GM12878 (cell line): ENCODE data around the gene MAGI1. TPM values are rescaled to one million over a fixed set of nuclear protein-coding genes. Genes with fewer than 3 reads are reported as not detected.

Experiments used
- ATAC-seq: fragments of 200-7000 bp; cut with Tn5 transposase; 3 replicates; pipeline ENCODE4 v1.9.1; 2020; ENCODE audit warnings: mild to moderate bottlenecking, moderate library complexity
- BruUV-seq: library from RNA; stranded (reverse); fragments of 400-500 nt; replicated peaks from 2 replicates; lab custom pipeline; 2021; lab: Mats Ljungman, UMichigan
- CTCF ChIA-PET: fragments of 300-600 bp; sonication (Branson Sonifier 250); formaldehyde crosslinking; extraction: SDS; loops from one replicate; lab custom pipeline; 2021; ENCODE audit warnings: inconsistent platforms; lab: Yijun Ruan, JAX
- POLR2A ChIA-PET: fragments of 350-600 bp; formaldehyde crosslinking; extraction: SDS; loops from one replicate; lab custom pipeline; 2021; ENCODE audit warnings: inconsistent platforms; lab: Charles Lee
- RAD21 ChIA-PET: fragments of 300-600 bp; sonication (Branson Sonifier 250); formaldehyde crosslinking; loops from one replicate; lab custom pipeline; 2023; ENCODE audit warnings: antibody characterized with exemption; ENCODE audit not compliant: unreplicated experiment; lab: Charles Lee
- SMC1A ChIA-PET: fragments of 300-600 bp; sonication (Branson Sonifier 250); formaldehyde crosslinking; loops from one replicate; lab custom pipeline; 2023; ENCODE audit not compliant: unreplicated experiment, uncharacterized antibody; lab: Charles Lee
- DNase-seq: peaks from one replicate; pipeline ENCODE4 v3.0.0-alpha.2; 2011; ENCODE audit warnings: low read depth, low spot score
- FAIRE-seq: peaks from 3 replicates; lab custom pipeline; 2011; peaks lifted over from hg19 to GRCh38; lab: Jason Lieb, UNC
- H2AFZ ChIP-seq: 2 replicates; pipeline ENCODE4 v1.6.0; 2011; ENCODE audit warnings: low read depth, low read length, control low read depth; ENCODE audit not compliant: control insufficient read depth
- H3K27ac ChIP-seq: 2 replicates; pipeline ENCODE4 v1.5.1; 2011; ENCODE audit warnings: control low read depth; ENCODE audit not compliant: control insufficient read depth, insufficient read depth
- H3K27me3 ChIP-seq, 2 experiments: replicated peaks in 1 of 2; 2 replicates each; pipeline versions ENCODE4 v1.6.0 to v1.6.1; 2011; ENCODE audit warnings: low read length in 1 of 2; ENCODE audit not compliant: control insufficient read depth in 2 of 2, insufficient read depth in 2 of 2
- H3K36me3 ChIP-seq, 2 experiments: 2 replicates each; pipeline ENCODE4 v1.5.1; 2011; ENCODE audit warnings: low read length in 1 of 2; ENCODE audit not compliant: control insufficient read depth in 2 of 2, insufficient read depth in 2 of 2
- H3K4me1 ChIP-seq: 2 replicates; pipeline ENCODE4 v1.6.1; 2011; ENCODE audit warnings: mild to moderate bottlenecking, low read length, moderate library complexity, mixed read lengths; ENCODE audit not compliant: control insufficient read depth, insufficient read depth
- H3K4me2 ChIP-seq: 2 replicates; pipeline ENCODE4 v1.6.0; 2011; ENCODE audit warnings: control low read depth; ENCODE audit not compliant: control insufficient read depth, insufficient read depth
- H3K4me3 ChIP-seq: fragments of 200-600 bp; sonication (generic); 2 replicates; pipeline ENCODE4 v1.5.1; 2016
- H3K79me2 ChIP-seq: 2 replicates; pipeline ENCODE4 v1.6.0; 2011; ENCODE audit warnings: low read length; ENCODE audit not compliant: control insufficient read depth, insufficient read depth
- H3K9ac ChIP-seq: 2 replicates; pipeline ENCODE4 v1.8.0; 2011; ENCODE audit warnings: low read length, control low read depth, mixed read lengths; ENCODE audit not compliant: control insufficient read depth, insufficient read depth
- H3K9me3 ChIP-seq: replicated peaks from 3 replicates; pipeline ENCODE4 v1.5.1; 2011; ENCODE audit warnings: mild to moderate bottlenecking, low read length; ENCODE audit not compliant: control insufficient read depth, insufficient read depth
- H4K20me1 ChIP-seq: 2 replicates; pipeline ENCODE4 v1.6.0; 2011; ENCODE audit not compliant: control insufficient read depth, insufficient read depth
- CBX5 ChIP-seq: sonication (generic); IDR thresholded peaks from 2 replicates; pipeline ENCODE4 v1.6.1; 2016; ENCODE audit warnings: low read depth, moderate library complexity, mild to moderate bottlenecking, inconsistent platforms
- CEBPB ChIP-seq, 2 experiments: fragments of 150-350 bp in 1 of 2; IDR thresholded peaks; 2 replicates each; pipeline ENCODE4 v1.6.1; 2012 to 2014; ENCODE audit warnings: low read depth in 2 of 2, low read length in 2 of 2, borderline replicate concordance in 1 of 2, inconsistent platforms in 1 of 2
- EED ChIP-seq: sonication (generic); IDR thresholded peaks from 2 replicates; pipeline ENCODE4 v1.6.1; 2016; ENCODE audit warnings: antibody characterized with exemption, low read depth
- ETV6 ChIP-seq, 2 experiments: fragments of 450-650 bp in 1 of 2; IDR thresholded peaks in 1 of 2; conservative IDR thresholded peaks in 1 of 2; 2 replicates each; pipeline ENCODE4 v1.6.1; 2014; ENCODE audit warnings: antibody characterized with exemption in 1 of 2, borderline replicate concordance in 1 of 2, low read depth in 1 of 2, mild to moderate bottlenecking in 1 of 2, moderate library complexity in 1 of 2
- FOS ChIP-seq: IDR thresholded peaks from 3 replicates; pipeline ENCODE4 v1.6.1; 2011; ENCODE audit warnings: borderline replicate concordance; ENCODE audit not compliant: insufficient read length; ENCODE audit errors: extremely low read depth
- GATAD2B ChIP-seq: fragments of 450-650 bp; conservative IDR thresholded peaks from 2 replicates; pipeline ENCODE4 v1.6.1; 2017; ENCODE audit warnings: low read depth, mild to moderate bottlenecking, moderate library complexity
- HDGF ChIP-seq: fragments of 450-650 bp; IDR thresholded peaks from 2 replicates; pipeline ENCODE4 v1.6.1; 2016; ENCODE audit warnings: antibody characterized with exemption
- PAX8 ChIP-seq: fragments of 450-650 bp; IDR thresholded peaks from 2 replicates; pipeline ENCODE4 v1.6.1; 2017; ENCODE audit warnings: mild to moderate bottlenecking, moderate library complexity
- POLR2AphosphoS2 ChIP-seq: IDR thresholded peaks from 2 replicates; pipeline ENCODE4 v1.6.1; 2011; ENCODE audit warnings: low read depth, mild to moderate bottlenecking, low read length, improper control_type of control experiment, moderate library complexity
- RFX5 ChIP-seq: IDR thresholded peaks from 2 replicates; pipeline ENCODE4 v1.6.1; 2011; ENCODE audit warnings: low read depth, low read length, improper control_type of control experiment
- SMC3 ChIP-seq: IDR thresholded peaks from 2 replicates; pipeline ENCODE4 v1.6.1; 2011; ENCODE audit warnings: low read length, improper control_type of control experiment, borderline replicate concordance
- TCF3 ChIP-seq: IDR thresholded peaks from 2 replicates; pipeline ENCODE4 v1.6.1; 2012; ENCODE audit warnings: low read depth, mild to moderate bottlenecking, low read length, borderline replicate concordance; ENCODE audit not compliant: insufficient read depth
- TCF7 ChIP-seq: IDR thresholded peaks from 2 replicates; pipeline ENCODE4 v1.6.1; 2014; ENCODE audit warnings: antibody characterized with exemption, borderline replicate concordance
- USF2 ChIP-seq: IDR thresholded peaks from 2 replicates; pipeline ENCODE4 v1.6.1; 2011; ENCODE audit warnings: low read depth, low read length, improper control_type of control experiment, borderline replicate concordance
- ZBTB4 ChIP-seq: fragments of 450-650 bp; formaldehyde crosslinking; IDR thresholded peaks from 2 replicates; pipeline ENCODE4 v1.4.0; 2022; ENCODE audit warnings: mild to moderate bottlenecking, moderate library complexity
- WGBS: methylation state at CpG from one replicate; pipeline ENCODE4 v1.1.6; 2016; ENCODE audit warnings: low lambda C conversion rate; ENCODE audit not compliant: insufficient replicate concordance, insufficient coverage; ENCODE audit errors: missing lambda C conversion rate; 5-methylcytosine and 5-hydroxymethylcytosine counted together
- in situ Hi-C: fragments of 300-500 bp; cut with MboI; formaldehyde crosslinking; loops from 9 replicates; pipeline ENCODE4 v1.14.3; 2018; ENCODE audit warnings: mixed read lengths
- intact Hi-C: fragments of 100-400 bp; cut with micrococcal nuclease; formaldehyde crosslinking; loops from one replicate; pipeline ENCODE4 v1.14.2; 2022; ENCODE audit not compliant: unreplicated experiment
- polyA plus RNA-seq, 11 experiments: library from polyadenylated mRNA; depleted of rRNA in 4 of 11; unstranded in 6 of 11; stranded (reverse) in 5 of 11; fragments of >200 nt; fragmentation: Nextera tagmentation in 4 of 11; fragmentation: Illumina TruSeq in 1 of 11; extraction: Ambion mirVana in 4 of 11; extraction: Trizol in 1 of 11; gene quantifications; 1 replicate in 1 of 11; 2 replicates in 10 of 11; pipeline versions ENCODE4 v1.2.1 to v1.2.3, GENCODE V29; 2011 to 2016; ENCODE audit warnings: inconsistent platforms in 2 of 11, missing spikeins in 2 of 11, low read depth in 1 of 11
- total RNA-seq, 4 experiments: library from RNA; depleted of rRNA in 3 of 4; stranded (reverse); fragments of >200 nt in 3 of 4; fragmentation: Illumina TruSeq in 1 of 4; extraction: Trizol in 1 of 4; gene quantifications; 2 replicates each; pipeline versions ENCODE4 v1.2.1 to v1.2.3, GENCODE V29; 2013 to 2021

MAGI1 gene
- total and polyA plus RNA-seq, 10 of the 15 experiments (the other 5 are each of a cell fraction or from before 2014, with no cell fraction given) = 0.02 to 3.3 (median 0.29) TPM; not detected in 1

GRCh38 chr3:65833761-65834505 is 204.8 kb downstream of the MAGI1 start:
- no peak for FAIRE-seq
- ChIA-PET SMC1A (interaction anchor here (1.3 kb wide), 1 partner anchor 14 kb away, joined by 3 read pairs; no protein-coding TSS in a partner anchor), CTCF (interaction anchor here (0.7 to 1.5 kb wide), 4 partner anchors 11 to 51 kb away, joined by 3 to 4 read pairs (median 3); no protein-coding TSS in a partner anchor), POLR2A (no interaction called here), RAD21 (no interaction called here)
- BruUV-seq = no TSS peak
- intact Hi-C loops (loop anchor here (1.0 kb wide), 1 partner anchor 31 kb away; no protein-coding TSS in a partner anchor), in situ Hi-C loops (no loop called here)
- Histone ChIP-seq H3K36me3 (no peaks in the 10 kb centered on the region), H3K4me1 (peaks cover 11% of the 10 kb centered on the region), H3K4me2 (peak overlapping the region; percentile 38; the same call in 1 of the 2 replicates), H3K79me2 (no peaks in the 10 kb centered on the region), H4K20me1 (no peaks in the 10 kb centered on the region), H2AFZ (no peak overlapping the region), H3K27me3 (no peaks in the 10 kb centered on the region), H3K4me3 (no peak overlapping the region), H3K27ac (no peak overlapping the region), H3K9me3 (no peaks in the 10 kb centered on the region; the same call in 2 of the 3 replicates), H3K9ac (no peak overlapping the region)
- no peak for DNase-seq
- 0% methylated on average over 2 of the region's 2 CpGs for WGBS
- no peak for TF ChIP-seq ETV6 (conservative IDR thresholded peaks at IDR 0.05 in 1 of 2, IDR thresholded peaks at IDR 0.05 in 1 of 2; ENCODE audit: borderline replicate concordance in 1 of 2, low read depth in 1 of 2)
- TF ChIP-seq TCF3 = no peak
- no peak for TF ChIP-seq PAX8
- no peak for TF ChIP-seq CBX5
- no peak for TF ChIP-seq EED
- no peak for TF ChIP-seq POLR2AphosphoS2
- no peak for TF ChIP-seq GATAD2B
- no peak for TF ChIP-seq FOS
- no peak for TF ChIP-seq HDGF
- no peak for TF ChIP-seq USF2
- TF ChIP-seq ZBTB4 (CRISPR knock-in tag) = no peak
- no peak for TF ChIP-seq CEBPB (IDR thresholded peaks at IDR 0.05; ENCODE audit: borderline replicate concordance in 1 of 2, low read depth in 2 of 2, low read length in 2 of 2)
- TF ChIP-seq RFX5 = no peak
- TF ChIP-seq SMC3 = no peak
- TF ChIP-seq TCF7 = no peak
- ATAC-seq = no peak
